HG02763 (cell line): ENCODE results near the gene ARHGAP45.
"Not testable (repeated sequence)": the region's sequence is repeated elsewhere in the genome, so short reads cannot be mapped to it uniquely, and the experiment has no call there.

ENCODE experiments used
- ATAC-seq: cut with Tn5 transposase; IDR thresholded peaks from one replicate; pipeline ENCODE4 v1.9.1; 2021; ENCODE audit warnings: mild to moderate bottlenecking, moderate library complexity; ENCODE audit not compliant: unreplicated experiment

Gene ARHGAP45

GRCh38 chr19:1113986-1114483, 47.1 kb downstream of the ARHGAP45 start:
- ATAC-seq = no peak

GRCh38 chr19:1114728-1115127, 47.8 kb downstream of the ARHGAP45 start:
- not testable (repeated sequence) for ATAC-seq

DNA sequence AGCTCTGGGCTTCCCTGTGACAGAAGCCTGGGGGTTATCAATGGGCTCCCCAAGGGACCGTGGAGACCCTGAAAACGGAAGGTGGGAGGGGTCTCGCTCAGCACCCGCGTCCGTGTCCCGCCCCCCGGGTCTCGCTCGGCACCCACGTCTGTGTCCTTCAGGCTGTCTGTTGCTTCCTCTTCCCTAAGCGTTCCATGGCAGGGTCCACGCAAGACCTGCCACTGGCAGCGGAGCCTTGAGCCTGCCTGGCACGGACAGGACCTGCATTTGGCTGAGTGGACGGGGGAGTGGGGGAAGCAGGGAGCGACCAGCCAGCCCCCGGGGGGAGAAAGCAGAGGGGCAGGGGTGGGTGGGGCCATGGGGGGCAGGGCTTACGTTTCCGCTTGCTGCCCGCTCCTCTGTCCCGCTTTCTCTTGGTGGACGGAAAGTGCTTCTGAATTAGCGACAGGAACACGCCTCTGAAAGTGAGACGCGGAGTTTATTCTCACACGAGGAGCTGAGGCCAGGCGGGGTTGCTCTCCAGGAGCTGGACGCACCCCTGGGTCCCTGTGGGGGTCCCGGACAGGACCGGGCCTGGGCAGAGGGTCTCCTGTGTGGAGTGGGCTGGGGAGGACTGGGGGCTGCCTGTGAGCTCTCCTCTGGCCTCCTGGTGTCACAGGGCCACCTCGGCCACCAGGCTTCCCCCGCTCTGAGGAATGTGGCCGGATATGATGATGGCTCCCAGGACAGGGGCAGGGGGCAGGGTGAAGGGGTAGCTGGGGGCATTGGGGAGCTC, 48.9 kb downstream of the ARHGAP45 start:
- no peak for ATAC-seq

DNA sequence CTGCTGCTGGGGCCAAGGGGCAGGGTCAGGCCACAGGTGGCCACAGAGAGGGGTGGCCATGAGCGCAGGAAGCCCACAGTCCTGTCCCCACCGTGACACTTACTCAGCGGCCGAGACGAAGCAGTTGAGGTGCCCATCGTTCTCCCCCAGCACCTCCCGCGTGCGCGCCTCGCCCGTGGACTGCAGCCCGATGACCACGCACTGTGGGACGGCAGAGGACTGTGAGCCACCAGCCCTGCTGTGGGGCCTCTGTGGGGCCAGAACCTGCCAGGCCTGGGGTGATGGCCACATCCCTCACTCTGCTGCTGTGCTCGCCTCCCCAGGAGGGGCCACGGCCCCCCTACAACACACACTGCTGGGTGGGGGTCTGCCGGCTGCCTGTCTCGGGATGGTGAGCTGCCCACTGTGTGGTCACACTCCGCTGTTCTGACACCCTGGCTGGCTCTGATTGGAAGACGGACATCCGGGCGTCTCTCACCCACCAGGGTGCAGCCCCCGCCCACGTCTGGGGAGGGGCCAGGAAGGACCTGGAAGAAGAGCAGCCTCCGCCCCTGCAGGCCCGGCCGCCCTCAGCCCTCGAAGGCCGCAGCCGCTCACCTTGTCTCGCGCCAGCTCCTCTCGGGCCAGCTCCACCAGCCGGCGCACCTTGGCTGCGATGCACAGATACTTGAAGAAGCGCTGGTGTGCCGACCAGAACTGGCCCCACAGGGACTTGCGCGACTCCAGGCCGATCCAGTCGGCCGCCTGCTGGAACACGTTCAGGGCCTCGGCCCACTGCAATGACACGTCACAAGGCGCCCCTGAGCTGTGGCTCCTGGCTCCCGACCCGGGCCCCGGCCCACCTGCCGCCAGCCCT, 50.0 kb downstream of the ARHGAP45 start:
- ATAC-seq = no peak

DNA sequence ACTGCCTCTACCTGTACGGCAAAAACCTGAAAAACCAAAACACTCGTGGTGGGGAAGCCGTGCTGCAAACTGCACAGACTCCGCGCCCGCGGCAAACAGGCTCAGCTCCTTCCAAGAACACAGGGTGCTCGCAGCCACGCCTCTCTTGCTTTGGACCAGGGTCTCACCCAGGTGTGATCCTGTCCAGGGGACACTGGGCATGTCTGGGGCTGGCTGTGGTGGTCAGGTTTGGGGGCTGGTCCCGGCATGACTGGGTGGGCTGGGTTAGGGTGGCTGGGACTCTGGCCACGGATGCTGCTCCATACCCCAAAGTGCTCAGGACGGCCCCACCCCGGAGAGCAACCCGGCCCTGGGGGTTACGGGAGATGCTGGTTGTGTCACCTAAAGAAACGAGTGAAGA, 50.7 kb downstream of the ARHGAP45 start:
- no peak for ATAC-seq

- ATAC-seq = no peak
These were observed 52.0 kb downstream of the ARHGAP45 start for GRCh38 chr19:1118999-1119398.

DNA sequence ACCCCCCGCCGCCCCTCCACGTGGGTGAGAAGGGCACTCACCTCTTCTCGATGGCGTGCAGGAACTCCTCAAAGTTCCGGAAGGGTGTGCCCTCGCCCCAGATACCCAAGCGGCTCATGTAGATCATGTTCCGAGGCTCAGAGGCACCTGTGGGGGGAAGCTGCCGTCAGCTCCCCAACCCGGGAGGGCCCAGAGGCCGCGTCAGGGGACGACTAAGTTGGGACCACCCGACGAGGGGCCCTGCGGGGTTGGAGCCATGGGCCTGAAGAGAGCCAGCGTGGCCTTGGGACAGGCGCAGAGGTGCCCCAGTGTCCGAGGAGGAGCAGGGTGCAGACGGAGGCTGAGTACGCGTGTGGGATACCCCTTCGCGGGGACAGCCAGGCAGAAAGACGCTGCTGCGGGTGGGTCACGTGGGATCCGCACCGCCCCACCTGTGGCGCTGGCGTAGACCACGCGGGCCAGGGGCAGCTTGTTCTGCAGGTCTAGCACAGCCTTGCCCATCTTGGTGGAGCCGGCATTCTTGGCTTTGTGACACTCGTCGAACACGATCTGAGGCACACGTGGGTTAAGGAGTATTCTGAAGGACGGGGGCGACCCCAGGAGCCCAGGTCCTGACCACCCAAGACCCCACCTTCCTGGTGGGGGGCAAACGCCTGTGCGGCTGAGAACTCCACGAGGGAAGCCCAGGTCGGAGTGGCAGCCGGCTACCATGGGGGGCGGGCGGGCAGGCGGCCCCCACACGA, 52.7 kb downstream of the ARHGAP45 start:
- ATAC-seq = no peak

GRCh38 chr19:1121395-1121794, 54.4 kb downstream of the ARHGAP45 start:
- no peak for ATAC-seq

DNA sequence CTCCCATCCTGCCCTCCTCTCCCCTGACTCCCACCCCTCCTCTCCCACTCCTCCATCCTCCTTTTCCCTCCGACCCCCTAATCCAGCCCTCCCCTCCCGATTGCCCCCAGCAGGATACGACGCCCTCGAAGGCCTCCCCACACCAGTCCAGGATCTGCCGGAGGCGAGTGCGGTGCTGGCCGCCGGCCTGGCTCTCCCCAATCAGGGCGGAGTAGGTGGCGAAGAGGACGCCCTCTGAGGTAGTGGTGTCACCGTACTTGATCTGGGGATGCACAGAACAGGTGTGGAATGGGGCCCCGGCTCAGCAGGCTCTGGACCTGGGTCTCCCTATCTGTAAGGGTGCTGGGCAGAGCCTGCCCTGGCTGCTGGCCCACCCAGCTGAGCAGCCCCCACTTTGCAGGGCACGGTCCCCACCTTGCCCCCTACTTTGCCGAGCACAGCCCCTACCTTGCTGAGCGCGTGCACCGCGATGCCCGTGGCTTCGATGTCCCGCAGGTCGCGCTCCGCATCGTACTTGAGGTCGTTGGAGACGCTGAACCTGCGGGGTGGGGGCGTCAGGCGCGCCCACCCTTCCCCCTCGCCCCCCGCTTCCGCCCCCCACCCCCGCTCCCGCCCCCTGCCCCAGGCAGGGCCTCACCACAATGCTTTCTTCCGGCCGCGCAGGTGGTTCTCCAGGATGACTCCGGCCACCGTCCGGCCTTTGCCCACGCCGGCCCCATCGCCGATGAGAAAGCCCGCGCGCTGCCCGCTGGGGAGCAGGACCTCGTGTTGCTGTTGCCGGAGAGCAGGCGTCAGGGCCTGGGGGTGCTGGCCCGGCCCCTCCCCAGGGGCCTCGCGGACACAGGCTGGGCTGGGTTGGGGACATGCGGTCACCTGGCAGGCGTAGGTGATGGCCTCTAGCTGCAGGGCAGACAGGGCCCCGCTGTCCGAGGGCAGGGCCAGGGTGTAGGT, 55.3 kb downstream of the ARHGAP45 start:
- no peak for ATAC-seq

GRCh38 chr19:1122972-1123363, 56.0 kb downstream of the ARHGAP45 start:
- no peak for ATAC-seq

- ATAC-seq = no peak
These were observed 56.4 kb downstream of the ARHGAP45 start for GRCh38 chr19:1123381-1123780.

DNA sequence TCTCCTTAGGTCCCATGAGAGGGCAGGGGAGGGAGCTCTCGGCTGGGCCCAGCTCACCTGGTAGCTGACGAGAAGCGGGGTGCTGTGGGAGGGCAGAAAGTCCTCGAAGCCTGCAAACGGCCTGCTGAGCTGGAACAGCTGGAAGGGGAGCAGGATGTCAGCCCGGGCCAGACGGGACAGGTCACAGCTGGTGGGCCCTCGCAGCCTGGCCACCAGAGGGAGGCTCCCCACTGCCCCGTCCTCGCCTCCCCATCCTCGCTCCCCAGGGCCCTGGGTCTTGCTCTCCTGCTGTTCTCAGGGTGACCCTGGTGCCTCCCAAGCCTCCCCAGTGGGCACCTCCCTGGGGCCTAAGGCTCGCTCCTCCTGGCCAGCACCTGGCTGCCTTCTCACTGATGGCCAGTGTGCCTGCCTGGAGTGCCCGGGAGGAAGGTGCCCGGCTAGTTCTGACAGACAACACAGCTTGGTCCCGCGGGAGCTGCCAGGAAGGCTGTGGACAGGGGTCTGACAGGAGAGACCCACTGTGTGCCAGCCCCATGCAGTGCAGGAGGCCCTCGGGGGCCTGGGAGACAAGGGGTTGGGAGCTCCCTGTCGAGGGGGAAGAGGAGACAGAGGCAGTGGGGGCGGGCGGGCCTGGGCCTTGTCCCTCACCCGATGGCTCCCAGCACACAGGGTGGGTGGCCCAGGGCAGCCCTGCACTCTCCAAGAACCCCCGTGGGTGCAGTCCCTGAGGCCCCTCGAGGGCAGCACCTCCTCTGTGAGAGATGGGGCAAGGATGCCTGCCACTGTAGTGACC, 57.1 kb downstream of the ARHGAP45 start:
- no peak for ATAC-seq

GRCh38 chr19:1125601-1126467, 58.9 kb downstream of the ARHGAP45 start:
- no peak for ATAC-seq

GRCh38 chr19:1126984-1127760, 60.2 kb downstream of the ARHGAP45 start:
- ATAC-seq = no peak

- ATAC-seq = no peak
These were observed 61.1 kb downstream of the ARHGAP45 start for GRCh38 chr19:1128106-1128505.

- ATAC-seq = not testable (repeated sequence)
These were observed 62.1 kb downstream of the ARHGAP45 start for GRCh38 chr19:1129084-1129483.

DNA sequence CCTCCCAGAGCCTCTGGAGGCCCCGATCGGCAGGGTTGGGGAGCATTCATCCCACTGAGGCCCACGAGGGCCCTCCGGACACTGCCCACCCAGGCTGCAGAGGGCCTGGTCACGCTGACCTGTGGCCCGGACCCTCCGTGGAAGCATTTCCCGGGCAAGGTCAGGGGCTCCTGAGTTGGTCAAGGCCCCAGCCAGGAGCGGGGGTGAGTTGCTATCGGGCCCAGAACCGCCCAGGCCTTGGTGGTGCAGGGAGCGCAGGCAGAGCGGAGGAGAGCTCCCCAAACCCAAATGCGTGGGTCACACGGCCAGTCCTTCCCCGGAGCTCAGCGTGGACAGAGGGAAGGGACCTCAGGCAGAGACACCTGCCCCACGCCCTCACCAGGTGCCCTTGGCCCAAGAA, 62.6 kb downstream of the ARHGAP45 start:
- no peak for ATAC-seq
